Globus pallidus (tissue), 1 donor: ENCODE results near the gene OLR1.

Experiments used
- DNase-seq: peaks from one replicate; pipeline ENCODE4 v3.0.0-alpha.2; 2015; ENCODE audit warnings: low spot score

OLR1 gene

GRCh38 chr12:10153271-10154144 is 18.4 kb downstream of the OLR1 start:
- peak; percentile 78 for DNase-seq

- DNase-seq = no peak
These were observed 20.3 kb downstream of the OLR1 start for GRCh38 chr12:10151621-10152020.

- no peak for DNase-seq
These were observed 24.1 kb downstream of the OLR1 start for GRCh38 chr12:10147714-10148403.

GRCh38 chr12:10142976-10143589 is 28.8 kb downstream of the OLR1 start:
- no peak for DNase-seq

- peak; percentile 58 for DNase-seq
These were observed 31.9 kb downstream of the OLR1 start for GRCh38 chr12:10140001-10140400.

- no peak for DNase-seq
These were observed 35.2 kb downstream of the OLR1 start for GRCh38 chr12:10136637-10137205.

- no peak for DNase-seq
These were observed 36.8 kb downstream of the OLR1 start for GRCh38 chr12:10135126-10135525.

- no peak for DNase-seq
These were observed 39.0 kb downstream of the OLR1 start for GRCh38 chr12:10132850-10133370.

GRCh38 chr12:10131111-10131690 is 40.7 kb downstream of the OLR1 start:
- no peak for DNase-seq

GRCh38 chr12:10130042-10130441 is 41.9 kb downstream of the OLR1 start, which contains the start of gene CLEC7A:
CLEC7A (minus strand) TSS chr12:10130199; CDS start chr12:10130082, 117 bp downstream.
- peak; percentile 35 for DNase-seq

GRCh38 chr12:10128687-10129086 is 43.2 kb downstream of the OLR1 start:
- peak; percentile 39 for DNase-seq

GRCh38 chr12:10126413-10126812 is 45.5 kb downstream of the OLR1 start:
- no peak for DNase-seq

GRCh38 chr12:10122689-10123088 is 49.2 kb downstream of the OLR1 start:
- no peak for DNase-seq

GRCh38 chr12:10121278-10121677 is 50.7 kb downstream of the OLR1 start:
- peak; percentile 46 for DNase-seq

- no peak for DNase-seq
These were observed 52.9 kb downstream of the OLR1 start for GRCh38 chr12:10119066-10119465.

- no peak for DNase-seq
These were observed 56.0 kb downstream of the OLR1 start for GRCh38 chr12:10115890-10116289.

- DNase-seq = no peak
These were observed 56.6 kb downstream of the OLR1 start for GRCh38 chr12:10115311-10115710.

- no peak for DNase-seq
These were observed 58.0 kb downstream of the OLR1 start for GRCh38 chr12:10113920-10114319.

- DNase-seq = no peak
These were observed 58.9 kb downstream of the OLR1 start for GRCh38 chr12:10113075-10113474.

- no peak for DNase-seq
These were observed 60.5 kb downstream of the OLR1 start for GRCh38 chr12:10111451-10111850.

- DNase-seq = no peak
These were observed 61.6 kb downstream of the OLR1 start for GRCh38 chr12:10110256-10110844.
